ENCODE measurements around the gene CCNL2. TPM values are rescaled to one million over a fixed set of nuclear protein-coding genes. Genes with fewer than 3 reads are reported as not detected.
"Not testable (repeated sequence)": the region's sequence is repeated elsewhere in the genome, so short reads cannot be mapped to it uniquely, and the experiment has no call there.

Gene CCNL2
- 39.8 TPM for polyA plus RNA-seq

- Mint-ChIP-seq H3K4me1 (peaks cover 23 to 27% (median 24%) of the 10 kb centered on the region in 3 donors), H3K9me3 (no peaks in the 10 kb centered on the region), H3K27me3 (no peaks in the 10 kb centered on the region), H3K27ac (peak within 1 kb of the TSS; percentile 91 to 99 (median 95)), H3K36me3 (peaks cover 12% of the 10 kb centered on the region), H3K4me3 (peak within 1 kb of the TSS; percentile 89 to 99 (median 95))
These were observed at the start of gene CCNL2 for GRCh38 chr1:1399187-1399871. Gene CCNL2 (minus strand): TSS chr1:1399335. CDS start chr1:1399306, 29 bp downstream.

DNA sequence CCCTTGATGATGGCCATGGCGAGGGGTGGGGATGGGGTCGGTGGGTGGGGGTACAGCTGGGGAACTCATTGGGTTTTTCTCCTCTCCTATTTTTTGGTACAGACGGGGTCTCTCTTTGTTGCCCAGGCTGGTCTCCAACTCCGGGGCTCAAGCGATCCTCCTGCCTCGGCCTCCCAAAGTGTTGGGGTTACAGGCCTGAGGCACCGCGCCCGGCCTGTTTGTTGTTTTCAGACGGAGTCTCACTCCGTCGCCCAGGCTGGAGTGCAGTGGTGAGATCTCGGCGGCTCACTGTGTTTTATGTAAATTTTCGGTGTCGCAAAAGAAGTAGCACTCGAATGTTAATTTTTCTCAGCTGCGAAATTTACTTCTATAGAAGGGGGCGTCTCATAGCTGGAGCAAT lies 47.5 kb upstream of the CCNL2 start:
- H3K4me1 Mint-ChIP-seq, H3K9me3 Mint-ChIP-seq, H3K4me3 Mint-ChIP-seq, H3K27me3 Mint-ChIP-seq, H3K27ac Mint-ChIP-seq, H3K36me3 Mint-ChIP-seq: not testable (repeated sequence)

- no peak overlapping the region for H3K27ac Mint-ChIP-seq
- no peak overlapping the region for H3K4me3 Mint-ChIP-seq
- H3K27me3 Mint-ChIP-seq, result peaks cover 11% of the 10 kb centered on the region
- peaks cover 0 to 2% (median 0%) of the 10 kb centered on the region in 3 donors for H3K4me1 Mint-ChIP-seq
- no peaks in the 10 kb centered on the region for H3K36me3 Mint-ChIP-seq
- H3K9me3 Mint-ChIP-seq, result no peaks in the 10 kb centered on the region
These were observed 43.1 kb upstream of the CCNL2 start for GRCh38 chr1:1442069-1442770.

- H3K4me3 Mint-ChIP-seq, result no peak overlapping the region
- H3K9me3 Mint-ChIP-seq, result no peaks in the 10 kb centered on the region
- peaks cover 11% of the 10 kb centered on the region for H3K27me3 Mint-ChIP-seq
- peaks cover 0 to 2% (median 0%) of the 10 kb centered on the region in 3 donors for H3K4me1 Mint-ChIP-seq
- no peaks in the 10 kb centered on the region for H3K36me3 Mint-ChIP-seq
- H3K27ac Mint-ChIP-seq, result no peak overlapping the region
These were observed 42.1 kb upstream of the CCNL2 start for GRCh38 chr1:1441002-1441888.

GRCh38 chr1:1440262-1441001 lies 41.3 kb upstream of the CCNL2 start:
- Mint-ChIP-seq H3K27ac (no peak overlapping the region), H3K4me3 (no peak overlapping the region), H3K4me1 (peaks cover 0 to 2% (median 0%) of the 10 kb centered on the region in 3 donors), H3K9me3 (no peaks in the 10 kb centered on the region), H3K27me3 (peaks cover 13% of the 10 kb centered on the region), H3K36me3 (no peaks in the 10 kb centered on the region)

- no peak overlapping the region for H3K4me3 Mint-ChIP-seq
- H3K27ac Mint-ChIP-seq, result no peak overlapping the region
- H3K36me3 Mint-ChIP-seq, result no peaks in the 10 kb centered on the region
- H3K9me3 Mint-ChIP-seq, result no peaks in the 10 kb centered on the region
- peaks cover 18% of the 10 kb centered on the region for H3K27me3 Mint-ChIP-seq
- H3K4me1 Mint-ChIP-seq, result peaks cover 0 to 4% (median 2%) of the 10 kb centered on the region in 3 donors
These were observed 40.6 kb upstream of the CCNL2 start for GRCh38 chr1:1439546-1440261.

DNA sequence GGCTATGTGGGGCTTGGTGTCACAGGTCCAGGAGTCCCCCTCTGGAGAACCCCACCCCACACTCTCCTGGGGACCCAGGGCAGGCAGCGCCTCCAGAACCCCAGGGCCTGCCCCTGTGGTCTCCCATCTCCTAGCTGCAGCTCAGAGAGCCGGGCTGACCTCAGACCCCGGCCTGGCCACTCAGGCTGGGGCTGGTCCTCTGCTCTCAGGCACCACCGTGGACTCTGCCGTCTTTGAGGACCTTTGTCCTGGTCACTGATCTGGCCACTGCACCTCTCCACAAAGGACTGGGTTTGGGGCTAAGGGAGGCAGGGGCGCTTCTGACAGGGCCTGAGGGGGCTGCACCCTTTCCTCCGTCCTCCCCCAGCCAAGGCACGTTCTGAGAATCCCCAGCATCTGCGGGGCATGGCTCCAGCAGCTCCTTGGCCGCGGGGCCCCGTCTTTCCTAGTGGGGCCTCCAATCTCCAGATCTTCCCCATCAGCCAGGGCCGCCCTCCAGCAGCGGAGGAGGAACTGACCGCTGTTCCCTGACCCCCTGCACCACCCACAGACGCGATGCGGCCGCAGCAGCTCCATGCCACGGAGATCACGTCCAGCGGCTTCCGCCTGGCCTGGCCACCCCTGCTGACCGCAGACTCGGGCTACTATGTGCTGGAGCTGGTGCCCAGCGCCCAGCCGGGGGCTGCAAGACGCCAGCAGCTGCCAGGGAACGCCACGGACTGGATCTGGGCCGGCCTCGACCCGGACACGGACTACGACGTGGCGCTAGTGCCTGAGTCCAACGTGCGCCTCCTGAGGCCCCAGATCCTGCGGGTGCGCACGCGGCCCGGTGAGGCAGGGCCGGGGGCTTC lies 39.6 kb upstream of the CCNL2 start:
- H3K27ac Mint-ChIP-seq, result no peak overlapping the region
- H3K4me3 Mint-ChIP-seq, result no peak overlapping the region
- no peaks in the 10 kb centered on the region for H3K9me3 Mint-ChIP-seq
- H3K27me3 Mint-ChIP-seq, result peaks cover 21% of the 10 kb centered on the region
- peaks cover 0 to 4% (median 2%) of the 10 kb centered on the region in 3 donors for H3K4me1 Mint-ChIP-seq
- no peaks in the 10 kb centered on the region for H3K36me3 Mint-ChIP-seq

DNA sequence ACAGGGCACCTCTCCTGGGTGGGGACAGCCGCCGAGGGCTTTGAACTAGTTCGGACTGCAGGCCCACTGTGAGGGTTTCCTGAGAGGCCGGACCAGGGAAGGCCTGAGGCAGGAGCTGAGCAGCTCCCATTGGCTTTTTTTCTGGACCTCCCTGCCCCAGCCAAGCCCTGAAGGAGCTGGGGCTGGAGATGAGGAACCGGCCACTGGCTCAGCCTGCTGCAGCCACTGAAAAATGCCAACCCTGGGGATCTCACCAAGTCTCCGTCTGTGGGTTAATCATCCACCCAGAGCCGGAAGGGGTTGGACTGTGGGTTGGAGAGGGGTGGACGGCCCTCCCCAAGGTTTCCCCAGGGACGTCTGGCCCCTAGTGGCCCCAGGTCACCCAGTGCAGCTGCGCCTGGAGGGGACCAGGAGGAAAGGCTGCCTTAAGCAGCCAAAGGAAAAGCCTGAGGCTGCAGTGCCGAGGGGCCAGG lies 38.8 kb upstream of the CCNL2 start:
- Mint-ChIP-seq H3K9me3 (no peaks in the 10 kb centered on the region), H3K4me3 (no peak overlapping the region), H3K4me1 (peaks cover 0 to 4% (median 2%) of the 10 kb centered on the region in 3 donors), H3K27me3 (peaks cover 24% of the 10 kb centered on the region), H3K36me3 (no peaks in the 10 kb centered on the region), H3K27ac (no peak overlapping the region)

DNA sequence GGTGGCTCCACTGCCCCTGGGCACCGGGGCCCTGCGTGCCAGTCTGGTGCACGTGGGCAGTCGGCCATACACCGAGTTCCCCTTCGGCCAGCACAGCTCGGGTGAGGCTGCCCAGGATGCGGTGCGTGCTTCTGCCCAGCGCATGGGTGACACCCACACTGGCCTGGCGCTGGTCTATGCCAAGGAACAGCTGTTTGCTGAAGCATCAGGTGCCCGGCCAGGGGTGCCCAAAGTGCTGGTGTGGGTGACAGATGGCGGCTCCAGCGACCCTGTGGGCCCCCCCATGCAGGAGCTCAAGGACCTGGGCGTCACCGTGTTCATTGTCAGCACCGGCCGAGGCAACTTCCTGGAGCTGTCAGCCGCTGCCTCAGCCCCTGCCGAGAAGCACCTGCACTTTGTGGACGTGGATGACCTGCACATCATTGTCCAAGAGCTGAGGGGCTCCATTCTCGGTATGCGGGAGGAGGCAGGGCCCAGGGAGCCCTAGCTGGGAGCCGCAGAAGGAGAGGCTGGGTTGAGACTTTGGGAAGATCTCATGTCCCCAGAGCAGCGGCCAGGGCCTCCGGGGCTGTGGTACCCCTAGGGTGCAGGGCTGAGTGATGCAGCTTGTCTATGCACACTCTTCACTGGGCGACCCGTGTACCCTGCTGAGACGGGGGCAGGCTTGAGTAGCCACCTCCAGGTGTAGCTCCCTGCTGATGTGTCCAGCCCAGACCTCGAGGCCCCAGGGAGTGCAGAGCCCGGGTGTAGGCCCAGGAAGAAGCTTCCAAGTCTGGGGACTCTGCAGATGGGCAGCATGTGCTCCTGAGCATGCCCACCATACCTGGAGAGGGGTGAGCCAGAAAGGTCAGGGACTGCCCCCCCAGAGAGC lies 38.1 kb upstream of the CCNL2 start:
- H3K27ac Mint-ChIP-seq, result no peak overlapping the region
- peaks cover 0 to 4% (median 2%) of the 10 kb centered on the region in 3 donors for H3K4me1 Mint-ChIP-seq
- peaks cover 26% of the 10 kb centered on the region for H3K27me3 Mint-ChIP-seq
- H3K36me3 Mint-ChIP-seq, result no peaks in the 10 kb centered on the region
- H3K9me3 Mint-ChIP-seq, result no peaks in the 10 kb centered on the region
- H3K4me3 Mint-ChIP-seq, result no peak overlapping the region

DNA sequence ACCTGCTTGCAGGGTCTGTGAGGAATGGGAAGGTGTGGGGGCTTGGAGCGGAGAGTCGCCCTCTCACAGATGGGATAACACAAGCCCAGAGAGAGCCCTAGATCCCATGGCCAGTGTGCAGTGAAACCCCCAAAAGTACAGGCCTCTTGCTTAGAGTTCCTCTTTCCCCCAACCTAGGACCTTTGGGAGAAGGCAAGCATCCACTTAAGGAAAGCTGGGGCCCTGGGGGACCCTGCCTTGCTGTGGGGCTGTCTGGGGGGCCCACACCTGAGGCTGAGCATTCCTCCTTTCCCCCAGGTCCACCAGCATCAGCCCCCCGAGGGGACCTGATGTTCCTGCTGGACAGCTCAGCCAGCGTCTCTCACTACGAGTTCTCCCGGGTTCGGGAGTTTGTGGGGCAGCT lies 37.5 kb upstream of the CCNL2 start:
- Mint-ChIP-seq H3K9me3 (no peaks in the 10 kb centered on the region), H3K36me3 (no peaks in the 10 kb centered on the region), H3K27me3 (peaks cover 27% of the 10 kb centered on the region), H3K4me3 (peak overlapping the region in 1 of 4 donors; percentile 88), H3K4me1 (peaks cover 0 to 4% (median 2%) of the 10 kb centered on the region in 3 donors), H3K27ac (no peak overlapping the region)

GRCh38 chr1:1435911-1436629 lies 36.9 kb upstream of the CCNL2 start:
- H3K4me1 Mint-ChIP-seq, result peaks cover 0 to 4% (median 2%) of the 10 kb centered on the region in 3 donors
- H3K9me3 Mint-ChIP-seq, result no peaks in the 10 kb centered on the region
- no peaks in the 10 kb centered on the region for H3K36me3 Mint-ChIP-seq
- peaks cover 27% of the 10 kb centered on the region for H3K27me3 Mint-ChIP-seq
- no peak overlapping the region for H3K27ac Mint-ChIP-seq
- H3K4me3 Mint-ChIP-seq, result peak overlapping the region in 2 of 4 donors; percentile 50 to 88
